ENCODE measurements around the gene CYB561D2. TPM values are rescaled to one million over a fixed set of nuclear protein-coding genes. Genes with fewer than 3 reads are reported as not detected.

CYB561D2 gene
- total RNA-seq, 1 experiment from 2014 or later, result 19.3 TPM

DNA sequence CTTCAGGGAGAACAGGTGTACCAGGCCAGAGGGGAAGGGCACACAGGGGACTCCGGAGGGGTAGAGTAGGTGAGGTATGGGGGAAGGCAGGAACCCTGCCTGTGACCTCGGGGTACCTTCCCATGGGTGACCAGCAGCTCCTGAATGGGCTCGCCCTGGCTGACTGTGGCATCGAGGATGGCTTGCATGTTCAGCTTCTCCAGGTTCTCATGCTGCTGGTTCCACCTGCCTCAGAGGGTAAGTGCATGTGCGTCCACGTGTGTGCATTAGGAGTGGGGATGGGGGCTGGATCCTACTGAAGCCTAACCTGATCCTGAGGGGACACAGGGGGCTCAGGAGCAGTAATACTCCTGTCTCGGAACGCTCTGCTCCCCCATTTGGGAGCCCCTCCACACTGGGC lies 5.7 kb upstream of the CYB561D2 start:
- H3K4me2 ChIP-seq, result no peak overlapping the region
- no TSS peak for BruUV-seq (replicated peaks)
- H3K27ac ChIP-seq, result no peak overlapping the region
- no peak overlapping the region for H3K4me3 ChIP-seq
- H3K36me3 ChIP-seq (ENCODE audit: low read depth), result no peaks in the 10 kb centered on the region
- peaks cover 5% of the 10 kb centered on the region; the same call in 1 of the 2 replicates for H3K4me1 ChIP-seq (replicated peaks; ENCODE audit: insufficient read depth)
- H2AFZ ChIP-seq, result no peak overlapping the region
- DNase-seq, result no peak
- peaks cover 5% of the 10 kb centered on the region; the same call in 1 of the 2 replicates for H3F3A ChIP-seq (ENCODE audit: insufficient read depth, low read depth)
- POLR2A ChIA-PET (ENCODE audit: unreplicated experiment), result interaction anchor here (0.6 to 0.7 kb wide), 2 partner anchors 12 to 110 kb away, joined by 5 to 20 read pairs; no protein-coding TSS in a partner anchor
- CTCF ChIA-PET, result interaction anchor here (0.6 kb wide), 1 partner anchor 101 kb away, joined by 4 read pairs; no protein-coding TSS in a partner anchor
- H3K9me3 ChIP-seq (ENCODE audit: insufficient read depth, low read depth), result no peaks in the 10 kb centered on the region
- H3K9me2 ChIP-seq (ENCODE audit: insufficient read depth), result no peaks in the 10 kb centered on the region
- H3K79me2 ChIP-seq (ENCODE audit: low read depth), result 0 out of 2 replicates have a peak, but pooled peaks cover 5% of the 10 kb centered on the region
- H3K27me3 ChIP-seq (ENCODE audit: insufficient read depth, low read depth), result no peaks in the 10 kb centered on the region
- intact Hi-C loops (cut with micrococcal nuclease; ENCODE audit: unreplicated experiment), result no loop called here
- H4K20me1 ChIP-seq (ENCODE audit: insufficient read depth), result no peaks in the 10 kb centered on the region
- TF ChIP-seq, protein P1, sequence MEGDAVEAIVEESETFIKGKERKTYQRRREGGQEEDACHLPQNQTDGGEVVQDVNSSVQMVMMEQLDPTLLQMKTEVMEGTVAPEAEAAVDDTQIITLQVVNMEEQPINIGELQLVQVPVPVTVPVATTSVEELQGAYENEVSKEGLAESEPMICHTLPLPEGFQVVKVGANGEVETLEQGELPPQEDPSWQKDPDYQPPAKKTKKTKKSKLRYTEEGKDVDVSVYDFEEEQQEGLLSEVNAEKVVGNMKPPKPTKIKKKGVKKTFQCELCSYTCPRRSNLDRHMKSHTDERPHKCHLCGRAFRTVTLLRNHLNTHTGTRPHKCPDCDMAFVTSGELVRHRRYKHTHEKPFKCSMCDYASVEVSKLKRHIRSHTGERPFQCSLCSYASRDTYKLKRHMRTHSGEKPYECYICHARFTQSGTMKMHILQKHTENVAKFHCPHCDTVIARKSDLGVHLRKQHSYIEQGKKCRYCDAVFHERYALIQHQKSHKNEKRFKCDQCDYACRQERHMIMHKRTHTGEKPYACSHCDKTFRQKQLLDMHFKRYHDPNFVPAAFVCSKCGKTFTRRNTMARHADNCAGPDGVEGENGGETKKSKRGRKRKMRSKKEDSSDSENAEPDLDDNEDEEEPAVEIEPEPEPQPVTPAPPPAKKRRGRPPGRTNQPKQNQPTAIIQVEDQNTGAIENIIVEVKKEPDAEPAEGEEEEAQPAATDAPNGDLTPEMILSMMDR (conservative IDR thresholded peaks at IDR 0.05), result no peak
- no peak for TF ChIP-seq EZH2 (IDR thresholded peaks at IDR 0.05; ENCODE audit: low read depth)

DNA sequence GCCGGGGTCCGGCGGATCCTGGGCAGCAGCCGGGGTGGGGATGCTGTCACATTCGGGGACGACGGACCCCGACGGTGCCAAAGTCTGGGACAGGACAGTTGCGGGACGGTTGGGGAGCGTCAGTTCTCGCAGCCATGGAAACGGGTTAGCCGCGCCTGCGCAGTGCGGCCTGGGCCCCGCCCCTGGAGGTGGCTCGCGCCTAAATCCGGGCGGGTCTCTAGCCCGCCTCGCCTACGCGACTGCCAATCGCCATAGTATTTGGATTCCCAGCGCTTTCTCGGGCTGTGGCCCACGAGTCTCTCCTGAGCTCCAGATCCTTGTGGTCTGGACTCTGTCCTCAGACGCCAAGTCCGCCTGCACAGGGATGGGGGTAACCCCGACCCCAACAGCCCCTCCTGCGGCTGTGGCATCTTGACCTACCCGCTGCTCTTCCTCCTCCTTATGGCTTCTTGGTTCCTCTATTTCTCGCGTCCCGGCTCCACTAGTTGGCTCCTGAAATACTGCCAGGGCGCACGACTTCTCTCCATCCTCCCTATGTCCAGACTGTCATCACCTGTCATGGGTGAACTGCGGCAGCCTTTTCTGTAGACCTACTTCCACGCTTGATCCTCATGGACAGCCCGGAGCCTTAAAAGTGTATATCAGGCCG lies 5.0 kb upstream of the CYB561D2 start, which contains the start of gene ZMYND10:
ZMYND10 (minus strand) TSS at position 147 of the 649 bp plus-strand sequence. CDS start 153 bp downstream, outside the sequence.
- H3K27me3 ChIP-seq (ENCODE audit: insufficient read depth, low read depth), result no peaks in the 10 kb centered on the region
- no peaks in the 10 kb centered on the region for H3K9me2 ChIP-seq (ENCODE audit: insufficient read depth)
- TF ChIP-seq, protein P1 (conservative IDR thresholded peaks at IDR 0.05), result no peak
- no peak for TF ChIP-seq EZH2 (IDR thresholded peaks at IDR 0.05; ENCODE audit: low read depth)
- POLR2A ChIA-PET (ENCODE audit: unreplicated experiment), result no interaction called here
- no peak within 1 kb of the TSS for H3K4me3 ChIP-seq
- no peaks in the 10 kb centered on the region for H3K36me3 ChIP-seq (ENCODE audit: low read depth)
- no peak within 1 kb of the TSS for H3K27ac ChIP-seq
- no peak within 1 kb of the TSS for H2AFZ ChIP-seq
- no peaks in the 10 kb centered on the region for H4K20me1 ChIP-seq (ENCODE audit: insufficient read depth)
- no peak within 1 kb of the TSS for H3K4me2 ChIP-seq
- H3K79me2 ChIP-seq (ENCODE audit: low read depth), result 0 out of 2 replicates have a peak, but pooled peaks cover 8% of the 10 kb centered on the region
- H3K4me1 ChIP-seq (replicated peaks; ENCODE audit: insufficient read depth), result peaks cover 9% of the 10 kb centered on the region; the same call in 1 of the 2 replicates
- no peaks in the 10 kb centered on the region for H3K9me3 ChIP-seq (ENCODE audit: insufficient read depth, low read depth)
- intact Hi-C loops (cut with micrococcal nuclease; ENCODE audit: unreplicated experiment), result no loop called here
- CTCF ChIA-PET, result interaction anchor here (0.7 kb wide), 1 partner anchor 208 kb away, joined by 3 read pairs; no protein-coding TSS in a partner anchor
- peak in 1 of 2 experiments; percentile 55 for DNase-seq
- BruUV-seq (replicated peaks), result no TSS peak
- H3F3A ChIP-seq (ENCODE audit: insufficient read depth, low read depth), result peaks cover 5% of the 10 kb centered on the region; the same call in 1 of the 2 replicates

- POLR2A ChIA-PET (ENCODE audit: unreplicated experiment), result interaction anchor here (0.6 to 0.7 kb wide), 3 partner anchors 30 to 1216 kb away, joined by 3 to 14 read pairs (median 3); no protein-coding TSS in a partner anchor
- no peaks in the 10 kb centered on the region for H3K9me2 ChIP-seq (ENCODE audit: insufficient read depth)
- no peak overlapping the region for H3K4me2 ChIP-seq
- no TSS peak for BruUV-seq (replicated peaks)
- H3K27ac ChIP-seq, result no peak overlapping the region
- no peaks in the 10 kb centered on the region for H3K9me3 ChIP-seq (ENCODE audit: insufficient read depth, low read depth)
- peak; percentile 60 to 72 for DNase-seq
- H3K4me3 ChIP-seq, result no peak overlapping the region
- intact Hi-C loops (cut with micrococcal nuclease; ENCODE audit: unreplicated experiment), result loop anchor here (1.0 kb wide), 3 partner anchors 83 to 203 kb away; no protein-coding TSS in a partner anchor
- H2AFZ ChIP-seq, result no peak overlapping the region
- TF ChIP-seq, protein P1 (conservative IDR thresholded peaks at IDR 0.05), result peak; percentile 68
- no peak for TF ChIP-seq EZH2 (IDR thresholded peaks at IDR 0.05; ENCODE audit: low read depth)
- H3F3A ChIP-seq (ENCODE audit: insufficient read depth, low read depth), result peaks cover 5% of the 10 kb centered on the region; the same call in 1 of the 2 replicates
- peaks cover 17% of the 10 kb centered on the region; the same call in 1 of the 2 replicates for H3K4me1 ChIP-seq (replicated peaks; ENCODE audit: insufficient read depth)
- no peaks in the 10 kb centered on the region for H3K27me3 ChIP-seq (ENCODE audit: insufficient read depth, low read depth)
- peaks cover 16% of the 10 kb centered on the region; the same call in 1 of the 2 replicates for H3K79me2 ChIP-seq (ENCODE audit: low read depth)
- CTCF ChIA-PET, result interaction anchor here (0.6 to 1.0 kb wide), 7 partner anchors 10 to 264 kb away, joined by 3 to 18 read pairs (median 7); partner anchors contain the start of genes CISH and TMEM115
- H4K20me1 ChIP-seq (ENCODE audit: insufficient read depth), result no peaks in the 10 kb centered on the region
- H3K36me3 ChIP-seq (ENCODE audit: low read depth), result no peaks in the 10 kb centered on the region
Measured at GRCh38 chr3:50347187-50347813, 3.4 kb upstream of the CYB561D2 start.

Measured in PC-9 (cell line).